Hematopoietic multipotent progenitor cell (in vitro differentiated cells): ENCODE results near the gene BCL2L11. TPM values are rescaled to one million over a fixed set of nuclear protein-coding genes. Genes with fewer than 3 reads are reported as not detected.

Experiments used
- DNase-seq, 3 donors: peaks; one replicate each; pipeline ENCODE4 v3.0.0-alpha.2; 2011 to 2015; ENCODE audit warnings: low read depth in 2 of 3, low spot score in 2 of 3
- total RNA-seq: library from RNA; depleted of rRNA; stranded (reverse); fragments of >200 nt; gene quantifications from one replicate; pipeline ENCODE4 v1.2.3, GENCODE V29; 2012

The BCL2L11 gene
- total RNA-seq, 1 donor, result 2.7 TPM

DNA sequence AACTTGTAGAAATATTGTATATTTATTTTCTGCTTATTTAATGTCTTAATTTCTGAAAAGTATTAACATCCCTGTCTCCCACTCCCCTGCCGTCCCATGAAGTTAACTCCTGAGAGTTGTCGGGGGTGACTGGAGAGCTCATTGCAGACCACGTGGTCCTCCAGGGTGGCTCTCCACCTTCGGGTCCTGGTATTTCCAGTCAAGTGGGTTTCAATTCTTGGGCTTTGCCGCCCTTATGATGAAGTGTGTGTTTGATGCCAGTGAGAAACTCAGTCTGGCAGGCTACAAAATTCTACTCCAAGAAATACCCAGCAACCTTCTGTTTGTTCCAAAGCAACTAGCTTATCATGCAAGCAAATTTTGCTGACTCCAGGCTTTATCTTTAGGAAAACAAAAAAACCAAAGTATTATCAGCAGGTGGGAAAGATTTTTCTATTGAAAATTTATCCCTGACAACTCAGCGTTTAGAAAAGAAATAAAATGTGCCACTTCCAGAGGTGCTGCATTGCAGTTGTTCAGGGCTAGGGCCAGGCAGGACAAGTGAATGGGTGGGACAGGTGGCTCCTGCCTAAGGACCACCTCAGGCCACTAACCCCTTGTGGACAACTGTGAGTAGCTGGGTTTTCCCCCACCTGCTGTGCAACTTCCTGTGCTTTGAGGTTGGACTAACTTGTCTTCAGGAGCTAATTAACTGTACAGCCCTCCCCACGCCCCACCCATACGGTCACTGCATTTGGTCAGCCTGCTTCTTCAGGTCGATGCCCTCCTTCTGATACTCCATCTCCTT lies 46.6 kb downstream of the BCL2L11 start:
- no peak for DNase-seq

- no peak for DNase-seq
Measured at GRCh38 chr2:111167863-111168162, 47.1 kb downstream of the BCL2L11 start.

GRCh38 chr2:111168528-111169239 lies 48.0 kb downstream of the BCL2L11 start:
- peak in 2 of 3 donors; percentile 56 to 64 for DNase-seq

DNA sequence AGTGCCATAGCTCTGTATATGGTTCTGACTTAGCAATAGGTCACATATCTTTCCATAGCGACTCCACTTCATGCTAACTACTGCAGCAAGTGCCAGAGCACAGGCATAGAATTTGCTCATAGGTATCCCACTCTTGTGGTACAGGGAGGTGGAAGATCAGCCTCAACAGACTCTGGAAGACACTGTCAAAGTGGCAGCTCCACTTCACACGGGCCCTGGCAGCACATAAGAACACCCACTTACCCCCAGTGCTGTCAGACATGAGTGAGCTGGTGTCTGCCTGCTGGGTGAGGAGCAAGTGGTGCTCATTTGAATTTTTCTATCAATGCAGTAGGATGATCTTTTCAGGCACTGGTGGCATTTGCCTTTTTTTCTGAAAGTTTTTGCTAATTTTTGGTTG lies 48.6 kb downstream of the BCL2L11 start:
- DNase-seq, result no peak

- no peak for DNase-seq
Measured at GRCh38 chr2:111169924-111170323, 49.2 kb downstream of the BCL2L11 start.

GRCh38 chr2:111171337-111171930 lies 50.7 kb downstream of the BCL2L11 start:
- DNase-seq, result no peak

DNA sequence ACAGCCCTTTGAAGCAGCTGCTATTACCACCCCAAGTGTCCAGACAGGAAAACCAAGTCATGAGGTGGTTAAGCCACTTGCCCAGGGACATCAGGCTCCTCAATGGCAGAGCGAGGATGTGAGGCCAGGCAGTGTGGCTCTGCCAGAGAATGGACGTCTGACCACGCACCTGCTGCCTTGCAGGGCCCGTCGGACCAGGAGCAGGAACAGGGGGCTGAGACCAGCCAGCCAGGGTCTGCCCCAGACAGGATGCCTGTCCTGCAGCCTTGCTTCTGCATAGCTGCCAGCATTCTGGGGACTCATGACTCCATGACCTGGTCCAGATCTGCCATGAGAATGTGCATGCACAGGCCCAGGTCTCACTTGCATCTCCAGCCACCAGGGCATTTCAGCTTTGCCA lies 52.0 kb downstream of the BCL2L11 start:
- no peak for DNase-seq

GRCh38 chr2:111173338-111173737 lies 52.6 kb downstream of the BCL2L11 start:
- no peak for DNase-seq

DNA sequence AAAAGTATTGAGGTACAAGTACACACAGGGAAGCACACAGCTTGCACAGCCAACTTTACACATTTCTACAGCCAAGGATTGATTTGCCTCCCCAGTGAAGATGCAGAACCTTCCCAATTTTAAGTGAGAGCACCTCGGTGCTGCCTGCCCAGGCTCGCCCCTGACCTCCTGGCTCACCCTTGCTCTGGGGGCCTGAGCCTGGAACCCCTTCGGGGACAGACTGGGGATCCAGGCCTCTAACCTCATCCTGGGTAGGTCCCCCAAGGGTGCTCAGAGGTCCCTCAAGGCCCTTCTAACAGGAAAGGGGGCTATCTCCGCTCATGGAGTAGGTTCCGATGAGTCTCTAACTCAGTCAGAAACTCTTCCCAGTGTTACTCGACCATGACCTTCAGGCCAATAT lies 53.1 kb downstream of the BCL2L11 start:
- no peak for DNase-seq

GRCh38 chr2:111175615-111176014 lies 54.9 kb downstream of the BCL2L11 start:
- no peak for DNase-seq

- DNase-seq, result no peak
Measured at GRCh38 chr2:111176388-111176787, 55.7 kb downstream of the BCL2L11 start.

DNA sequence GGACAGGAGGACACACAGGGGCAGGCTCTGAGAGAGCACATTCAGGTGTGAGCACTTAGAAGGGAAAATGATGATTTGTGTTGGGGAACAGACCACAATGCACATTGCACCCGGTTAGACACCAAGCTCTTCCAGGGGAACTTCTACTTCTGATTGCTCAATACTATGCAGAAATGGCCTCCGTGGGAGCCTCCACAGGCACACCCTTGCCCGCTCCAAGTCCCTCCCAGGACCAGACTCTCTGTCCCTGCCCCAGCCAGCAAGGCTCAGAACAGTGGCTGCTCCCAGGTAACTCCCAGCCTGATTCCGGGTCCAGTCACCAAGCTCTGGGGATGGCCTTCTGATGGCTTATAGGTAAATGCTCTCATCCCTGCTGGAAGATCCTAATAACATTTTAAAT lies 56.2 kb downstream of the BCL2L11 start:
- no peak for DNase-seq

DNA sequence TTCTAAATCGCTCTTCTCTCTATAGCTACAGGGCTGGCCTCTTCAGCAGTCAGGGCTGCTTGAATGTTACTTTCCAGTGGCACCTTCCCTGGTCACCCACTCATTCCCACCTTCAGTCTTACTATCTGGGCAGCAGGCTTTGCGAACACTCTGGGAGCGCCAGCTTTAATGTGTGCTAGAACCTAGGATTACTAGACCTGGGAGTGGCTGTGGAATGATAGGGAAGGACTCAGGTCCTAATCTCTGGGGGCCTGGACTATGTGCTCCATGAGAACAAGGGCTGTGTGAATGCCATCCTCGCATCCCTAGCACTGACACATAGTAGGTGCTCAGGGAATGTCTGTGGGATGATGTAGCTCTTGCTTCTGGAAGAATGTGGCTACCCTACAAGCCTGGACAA lies 57.6 kb downstream of the BCL2L11 start:
- no peak for DNase-seq

DNA sequence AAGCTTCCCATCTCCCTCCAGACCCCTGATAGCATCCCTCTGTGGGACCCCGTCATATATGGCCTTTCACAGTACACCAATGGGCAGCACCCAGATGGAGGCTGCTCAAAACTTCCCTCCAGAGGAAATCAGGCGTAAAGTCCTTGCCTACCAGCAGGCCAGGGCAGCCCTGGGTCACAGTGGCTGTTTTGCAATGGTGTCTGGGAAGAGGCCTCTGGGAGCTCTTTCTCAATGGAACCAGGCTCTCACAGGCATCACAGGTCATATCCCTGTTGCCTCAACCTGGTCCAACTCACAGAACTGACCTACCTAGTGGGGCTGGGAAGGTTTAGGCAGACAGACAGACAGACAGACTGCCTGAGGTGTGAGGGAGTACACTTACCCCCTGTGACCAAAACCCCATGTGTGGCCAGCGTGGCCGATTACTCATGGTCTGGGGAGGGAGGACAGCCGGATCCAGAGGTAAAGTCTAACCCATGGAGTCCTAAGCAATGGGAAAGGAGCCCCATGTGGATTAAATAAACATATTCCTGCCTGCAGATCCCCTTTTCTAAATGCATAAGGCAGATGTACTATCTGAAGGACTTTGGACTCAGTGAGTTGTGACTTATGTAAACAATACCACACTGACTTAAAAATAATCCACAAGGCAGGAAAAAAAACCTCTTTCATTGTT lies 58.2 kb downstream of the BCL2L11 start:
- DNase-seq, result no peak

DNA sequence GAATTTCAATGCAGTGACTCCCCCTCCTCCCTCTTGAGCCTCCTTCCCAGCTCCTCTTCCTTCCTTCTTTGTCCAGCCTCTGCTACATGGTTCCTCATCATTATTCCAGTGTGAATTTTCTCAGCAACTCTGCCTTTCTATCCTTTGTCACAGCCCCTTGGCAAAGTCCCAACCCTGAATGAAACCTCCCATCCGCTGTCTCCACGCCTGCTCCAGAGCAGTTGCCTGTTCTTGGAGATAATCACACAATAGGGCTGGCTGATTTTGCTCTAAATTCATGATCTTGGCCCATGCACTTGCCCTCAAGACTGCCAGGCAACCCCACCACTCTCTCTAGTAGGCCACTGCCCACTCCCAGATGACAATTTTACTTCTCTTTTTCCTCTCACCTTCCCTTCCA lies 61.4 kb downstream of the BCL2L11 start:
- DNase-seq, result no peak

GRCh38 chr2:111182740-111183139 lies 62.0 kb downstream of the BCL2L11 start:
- no peak for DNase-seq

GRCh38 chr2:111184725-111185310 lies 64.1 kb downstream of the BCL2L11 start:
- no peak for DNase-seq

DNA sequence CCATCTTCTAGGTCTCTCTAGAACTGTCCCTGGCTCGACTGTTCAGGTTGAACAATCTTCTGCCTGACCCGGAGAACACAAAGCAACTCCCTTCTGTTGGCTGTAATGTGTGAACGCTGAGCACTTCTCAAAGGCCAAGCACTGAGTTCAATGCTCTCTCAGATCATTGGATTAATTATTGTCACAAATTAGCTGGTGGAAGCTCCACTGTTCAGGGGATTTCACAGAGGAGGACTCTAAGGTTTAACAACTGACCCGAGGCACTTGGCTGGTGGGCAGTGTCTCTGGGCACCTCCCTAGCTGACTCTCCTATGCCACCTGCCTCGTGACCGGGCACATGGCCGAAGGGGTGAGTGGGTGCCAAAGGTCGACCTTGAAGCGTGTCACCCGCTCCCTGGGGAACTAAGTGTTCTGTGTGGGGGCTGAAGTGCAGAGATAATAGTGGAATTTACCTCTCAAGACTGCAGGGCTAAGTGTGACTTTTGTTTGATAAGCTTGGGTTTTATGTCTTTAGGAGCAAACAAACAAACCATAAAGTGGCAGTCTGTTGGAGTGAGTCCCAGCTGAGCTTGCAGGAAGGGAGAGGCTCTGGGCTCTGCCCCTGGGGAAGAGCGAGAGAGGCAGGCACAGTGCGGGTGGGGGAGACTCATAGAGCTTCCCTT lies 64.8 kb downstream of the BCL2L11 start:
- DNase-seq, result no peak

DNA sequence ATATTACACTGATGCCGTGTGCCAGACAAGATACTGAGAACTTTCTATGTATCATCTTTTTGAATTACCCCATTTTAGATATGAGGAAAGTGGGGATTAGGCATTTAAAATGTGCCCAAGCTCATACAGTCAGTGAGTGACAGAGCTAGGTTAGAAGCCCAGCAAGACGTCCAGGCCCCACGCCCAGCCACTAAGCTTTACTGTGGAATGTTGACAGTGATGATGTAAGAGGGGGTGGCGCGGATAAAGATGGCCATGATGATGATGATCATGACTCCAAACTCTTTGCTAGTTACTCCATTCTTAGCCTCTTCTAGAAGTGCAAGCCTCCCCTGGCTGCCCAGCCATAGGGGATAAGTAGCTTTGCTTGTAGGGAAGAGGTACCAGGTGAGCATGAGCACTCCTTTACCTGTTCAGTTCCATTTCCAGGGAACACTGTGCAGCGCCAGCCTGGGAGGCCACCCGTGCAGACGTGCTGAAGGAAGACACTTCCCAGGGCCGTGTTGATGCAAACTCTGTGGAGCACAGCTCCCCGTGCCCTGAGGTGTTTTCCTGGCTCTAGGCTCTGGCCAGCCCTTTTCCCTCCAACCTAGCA lies 65.5 kb downstream of the BCL2L11 start:
- DNase-seq, result no peak

- DNase-seq, result no peak
Measured at GRCh38 chr2:111186933-111187332, 66.2 kb downstream of the BCL2L11 start.
